NCI-H187 (cell line): ENCODE measurements around the gene GMCL2.
"Not testable (repeated sequence)": the region's sequence is repeated elsewhere in the genome, so short reads cannot be mapped to it uniquely, and the experiment has no call there.

ENCODE experiments used
- DNase-seq, 2 experiments: peaks; one replicate each; lab custom pipeline; 2025; lab: John Stamatoyannopoulos, UW

GMCL2 gene

GRCh38 chr5:178187014-178187413 is at the start of gene GMCL2:
Gene GMCL2 (minus strand): TSS chr5:178187371. CDS start chr5:178187299, 72 bp downstream.
- no peak for DNase-seq

- DNase-seq: no peak
These were observed 49.5 kb upstream of the GMCL2 start for GRCh38 chr5:178236679-178237078.

- no peak for DNase-seq
These were observed 49.0 kb upstream of the GMCL2 start for GRCh38 chr5:178236126-178236525.

GRCh38 chr5:178235588-178235974 is 48.4 kb upstream of the GMCL2 start:
- DNase-seq: no peak

- no peak for DNase-seq
These were observed 47.8 kb upstream of the GMCL2 start for GRCh38 chr5:178234750-178235587.

GRCh38 chr5:178234121-178234749 is 47.1 kb upstream of the GMCL2 start:
- DNase-seq: no peak

GRCh38 chr5:178232920-178233429 is 45.8 kb upstream of the GMCL2 start:
- no peak for DNase-seq

GRCh38 chr5:178232124-178232919 is 45.2 kb upstream of the GMCL2 start, which contains the start of gene PHYKPL:
Gene PHYKPL (minus strand): TSS chr5:178232802. CDS start chr5:178232550, 252 bp downstream.
- peak; percentile 17 to 48 for DNase-seq

GRCh38 chr5:178231539-178232123 is 44.5 kb upstream of the GMCL2 start:
- DNase-seq: no peak

GRCh38 chr5:178230879-178231538 is 43.8 kb upstream of the GMCL2 start:
- DNase-seq: no peak

- no peak for DNase-seq
These were observed 42.7 kb upstream of the GMCL2 start for GRCh38 chr5:178229861-178230260.

GRCh38 chr5:178229111-178229510 is 41.9 kb upstream of the GMCL2 start:
- DNase-seq: not testable (repeated sequence)

GRCh38 chr5:178228609-178229008 is 41.4 kb upstream of the GMCL2 start:
- DNase-seq: no peak

GRCh38 chr5:178227929-178228328 is 40.8 kb upstream of the GMCL2 start:
- no peak for DNase-seq

- DNase-seq: no peak
These were observed 40.0 kb upstream of the GMCL2 start for GRCh38 chr5:178227138-178227659.

GRCh38 chr5:178225174-178225573 is 38.0 kb upstream of the GMCL2 start:
- no peak for DNase-seq

GRCh38 chr5:178224403-178224802 is 37.2 kb upstream of the GMCL2 start:
- DNase-seq: no peak

GRCh38 chr5:178223828-178224335 is 36.7 kb upstream of the GMCL2 start:
- no peak for DNase-seq

GRCh38 chr5:178223196-178223773 is 36.1 kb upstream of the GMCL2 start:
- DNase-seq: no peak

- no peak for DNase-seq
These were observed 35.1 kb upstream of the GMCL2 start for GRCh38 chr5:178222292-178222691.
